ENCODE measurements around the gene NEK7.
"Not testable (repeated sequence)": the region's sequence is repeated elsewhere in the genome, so short reads cannot be mapped to it uniquely, and the experiment has no call there.

Gene NEK7

DNA sequence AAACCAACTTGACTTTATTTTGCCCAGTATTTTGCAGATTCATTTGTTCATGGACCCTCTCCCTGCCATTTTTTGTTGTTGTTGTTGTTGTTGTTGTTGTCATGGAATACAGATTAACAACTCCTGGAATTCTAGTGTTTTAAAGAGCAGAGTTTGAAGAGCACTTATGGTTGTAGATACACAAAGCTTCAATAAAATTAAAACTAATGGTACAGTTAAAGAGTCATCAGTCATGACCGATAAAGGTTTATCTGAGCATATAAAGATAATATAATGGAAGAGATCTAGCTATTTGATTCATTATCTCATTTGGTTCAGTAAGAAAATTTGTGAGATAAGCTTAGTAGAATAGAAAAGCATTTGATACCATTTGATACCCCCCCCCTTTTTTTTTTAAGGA is 21.8 kb downstream of the NEK7 start:
- H3K9ac ChIP-seq: no peak overlapping the region
- TF ChIP-seq Cebpa-rat (IDR thresholded peaks at IDR 0.05): no peak
- H3K4me3 ChIP-seq: no peak overlapping the region
- no peaks in the 10 kb centered on the region for H3K27me3 ChIP-seq
- H3K4me2 ChIP-seq: no peak overlapping the region
- peaks cover 83% of the 10 kb centered on the region for H4K20me1 ChIP-seq
- H3K9me3 ChIP-seq: 0 out of 2 replicates have a peak, but pooled peaks cover 11% of the 10 kb centered on the region
- H3K4me1 ChIP-seq: peaks cover 14% of the 10 kb centered on the region
- H3K36me3 ChIP-seq: no peaks in the 10 kb centered on the region
- H3K27ac ChIP-seq: no peak overlapping the region

DNA sequence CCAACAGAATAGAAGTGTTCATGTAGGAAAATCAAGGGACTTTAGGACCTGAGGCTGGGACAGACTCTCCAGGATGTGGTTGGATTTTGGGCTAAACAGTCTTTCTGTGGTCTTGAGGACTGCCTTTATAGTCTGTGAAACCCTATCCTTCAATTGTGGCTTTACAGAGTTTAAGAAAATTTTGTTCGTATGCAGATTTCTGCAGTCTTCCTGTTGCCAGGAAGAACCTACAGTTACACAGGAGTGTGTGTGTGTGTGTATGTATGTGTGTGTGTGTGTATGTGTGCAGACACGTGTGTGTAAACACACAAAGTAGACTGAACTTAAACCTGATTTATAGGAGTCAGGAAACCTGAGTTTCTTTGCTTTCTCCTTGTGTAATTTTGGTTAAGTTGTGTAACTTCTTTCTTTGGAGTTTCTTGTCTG is 22.8 kb downstream of the NEK7 start:
- Histone ChIP-seq H3K27ac (peak overlapping the region; percentile 31), H4K20me1 (peaks cover 84% of the 10 kb centered on the region), H3K4me1 (peaks cover 14% of the 10 kb centered on the region), H3K36me3 (no peaks in the 10 kb centered on the region), H3K4me2 (peak overlapping the region; percentile 53), H3K9ac (no peak overlapping the region), H3K9me3 (0 out of 2 replicates have a peak, but pooled peaks cover 10% of the 10 kb centered on the region), H3K4me3 (no peak overlapping the region), H3K27me3 (no peaks in the 10 kb centered on the region)
- TF ChIP-seq Cebpa-rat (IDR thresholded peaks at IDR 0.05): no peak

DNA sequence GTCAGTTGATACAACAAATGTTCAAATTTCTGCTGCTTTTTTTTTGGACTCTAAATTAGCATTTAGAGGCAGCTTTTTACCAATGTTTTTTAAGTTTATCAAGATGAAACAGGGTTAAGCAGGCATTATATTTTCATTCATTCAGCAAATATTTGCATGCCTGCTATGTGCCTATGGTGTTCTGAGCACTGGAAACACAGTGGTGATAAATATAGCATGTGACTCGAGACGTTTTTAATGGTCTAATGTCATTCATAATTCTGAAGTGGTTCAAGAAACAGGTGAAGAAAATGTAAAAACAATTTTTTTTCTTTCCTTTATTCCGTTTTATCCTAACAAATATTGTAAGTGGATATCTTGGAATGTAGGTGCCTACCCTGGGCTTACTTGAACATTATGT is 26.8 kb downstream of the NEK7 start:
- 0 out of 2 replicates have a peak, but pooled peaks cover 3% of the 10 kb centered on the region for H3K36me3 ChIP-seq
- H3K4me2 ChIP-seq: no peak overlapping the region
- H3K27ac ChIP-seq: no peak overlapping the region
- no peaks in the 10 kb centered on the region for H3K9me3 ChIP-seq
- TF ChIP-seq Cebpa-rat (IDR thresholded peaks at IDR 0.05): no peak
- no peak overlapping the region for H3K9ac ChIP-seq
- peaks cover 88% of the 10 kb centered on the region for H4K20me1 ChIP-seq
- peaks cover 14% of the 10 kb centered on the region for H3K4me1 ChIP-seq
- H3K27me3 ChIP-seq: no peaks in the 10 kb centered on the region
- no peak overlapping the region for H3K4me3 ChIP-seq

DNA sequence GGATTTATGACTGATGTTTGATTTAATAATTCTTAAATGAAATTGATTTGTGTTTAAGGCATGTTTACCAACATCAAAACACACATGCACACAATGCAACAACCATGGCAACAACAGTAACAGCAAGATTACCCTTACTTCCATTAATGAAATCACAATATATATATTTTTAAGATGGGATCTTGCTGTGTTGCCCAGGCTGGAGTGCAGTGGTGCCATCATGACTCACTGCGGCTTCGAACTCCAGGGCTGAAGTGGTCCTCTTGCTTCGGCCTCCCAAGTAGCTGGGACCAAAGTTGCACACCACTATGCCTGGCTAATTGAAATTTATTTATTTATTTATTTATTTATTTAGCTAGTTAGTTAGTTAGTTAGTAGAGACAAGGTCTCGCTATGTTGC is 27.7 kb downstream of the NEK7 start:
- Histone ChIP-seq H3K27me3 (no peaks in the 10 kb centered on the region), H4K20me1 (peaks cover 88% of the 10 kb centered on the region), H3K4me1 (peaks cover 9% of the 10 kb centered on the region), H3K36me3 (0 out of 2 replicates have a peak, but pooled peaks cover 3% of the 10 kb centered on the region), H3K4me3 (no peak overlapping the region), H3K9me3 (no peaks in the 10 kb centered on the region), H3K4me2 (no peak overlapping the region), H3K27ac (no peak overlapping the region), H3K9ac (no peak overlapping the region)
- no peak for TF ChIP-seq Cebpa-rat (IDR thresholded peaks at IDR 0.05)

DNA sequence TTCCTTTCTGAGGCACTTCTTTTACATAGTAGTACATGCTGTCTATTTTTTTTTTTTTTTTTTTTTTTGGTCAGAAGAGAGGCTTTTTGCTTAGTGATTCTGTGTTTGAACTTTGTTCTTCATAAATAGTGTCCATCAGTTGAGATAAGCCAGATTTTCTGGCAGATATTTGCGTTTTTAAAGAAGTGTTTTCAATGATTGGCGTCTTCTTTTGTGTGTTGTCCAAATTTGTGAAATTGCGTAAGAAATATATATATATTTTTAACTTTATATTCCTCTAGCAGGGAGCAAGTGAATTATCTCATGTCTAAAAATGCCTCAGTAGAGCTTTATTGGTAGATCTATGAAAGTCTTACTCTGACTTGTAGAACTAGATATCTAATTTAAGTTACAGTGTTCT is 28.3 kb downstream of the NEK7 start:
- Histone ChIP-seq H3K9ac (no peak overlapping the region), H3K27ac (no peak overlapping the region), H3K4me1 (peaks cover 2% of the 10 kb centered on the region; the same call in 1 of the 2 replicates), H3K27me3 (no peaks in the 10 kb centered on the region), H3K4me3 (no peak overlapping the region), H3K36me3 (0 out of 2 replicates have a peak, but pooled peaks cover 3% of the 10 kb centered on the region), H4K20me1 (peaks cover 88% of the 10 kb centered on the region), H3K9me3 (no peaks in the 10 kb centered on the region), H3K4me2 (no peak overlapping the region)
- TF ChIP-seq Cebpa-rat (IDR thresholded peaks at IDR 0.05): no peak

DNA sequence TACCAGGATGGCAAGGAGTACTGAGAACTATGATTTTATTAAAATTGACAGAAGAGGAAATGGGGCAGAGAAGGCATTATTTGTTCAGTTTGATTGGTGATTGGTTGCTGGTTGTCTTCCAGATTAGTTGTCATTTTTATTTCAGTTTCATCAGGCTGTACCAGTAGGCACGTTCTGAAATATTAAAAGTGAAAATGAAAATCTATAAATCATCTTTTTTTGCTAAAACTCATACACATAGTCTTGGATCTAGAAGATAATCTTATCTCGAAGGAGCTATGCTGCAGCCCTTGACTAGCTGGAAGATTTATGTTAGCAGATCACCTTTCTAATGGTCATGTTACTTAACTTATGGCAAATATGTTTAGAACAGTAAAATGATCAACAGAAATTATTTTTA is 29.0 kb downstream of the NEK7 start:
- TF ChIP-seq Cebpa-rat (IDR thresholded peaks at IDR 0.05): no peak
- H3K4me2 ChIP-seq: no peak overlapping the region
- H3K27me3 ChIP-seq: no peaks in the 10 kb centered on the region
- no peak overlapping the region for H3K27ac ChIP-seq
- H3K4me1 ChIP-seq: no peaks in the 10 kb centered on the region
- H3K9ac ChIP-seq: no peak overlapping the region
- peaks cover 87% of the 10 kb centered on the region for H4K20me1 ChIP-seq
- no peaks in the 10 kb centered on the region for H3K9me3 ChIP-seq
- no peak overlapping the region for H3K4me3 ChIP-seq
- H3K36me3 ChIP-seq: 0 out of 2 replicates have a peak, but pooled peaks cover 3% of the 10 kb centered on the region

DNA sequence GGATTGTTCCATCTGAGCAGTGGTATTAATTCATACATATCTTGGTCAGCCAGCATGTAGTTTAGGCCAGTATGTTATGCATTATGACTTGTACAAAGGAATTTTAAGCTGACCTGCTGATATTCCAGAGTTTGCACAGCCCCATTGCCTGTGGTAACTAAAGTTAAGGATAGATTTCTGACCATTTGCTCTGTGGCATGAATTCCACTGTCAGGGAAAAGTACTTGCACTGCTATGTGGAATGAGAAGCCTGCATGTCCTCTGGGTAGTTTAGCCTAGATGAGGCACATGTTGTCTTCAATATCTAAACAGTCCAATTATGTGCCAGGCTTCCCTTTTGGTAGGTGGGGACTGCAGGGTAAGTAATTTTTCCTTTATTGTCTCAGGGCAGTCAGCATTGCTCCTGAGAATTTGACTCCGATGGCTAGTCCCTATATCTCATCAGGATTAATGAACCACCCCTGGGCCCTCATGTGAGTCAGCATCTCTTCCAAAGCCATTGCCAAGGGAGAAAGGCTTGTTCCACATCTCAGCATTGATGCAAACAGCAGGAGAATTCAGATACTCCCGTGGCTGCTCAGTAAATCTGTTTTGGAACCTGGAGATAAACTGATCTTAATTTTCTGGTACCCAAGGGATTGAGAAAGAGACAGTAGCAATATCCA is 30.2 kb downstream of the NEK7 start:
- Histone ChIP-seq H3K4me3 (no peak overlapping the region), H4K20me1 (peaks cover 88% of the 10 kb centered on the region), H3K9me3 (no peaks in the 10 kb centered on the region), H3K9ac (no peak overlapping the region), H3K4me1 (no peaks in the 10 kb centered on the region), H3K36me3 (0 out of 2 replicates have a peak, but pooled peaks cover 3% of the 10 kb centered on the region), H3K27ac (no peak overlapping the region), H3K27me3 (no peaks in the 10 kb centered on the region), H3K4me2 (no peak overlapping the region)
- TF ChIP-seq Cebpa-rat (IDR thresholded peaks at IDR 0.05): no peak

DNA sequence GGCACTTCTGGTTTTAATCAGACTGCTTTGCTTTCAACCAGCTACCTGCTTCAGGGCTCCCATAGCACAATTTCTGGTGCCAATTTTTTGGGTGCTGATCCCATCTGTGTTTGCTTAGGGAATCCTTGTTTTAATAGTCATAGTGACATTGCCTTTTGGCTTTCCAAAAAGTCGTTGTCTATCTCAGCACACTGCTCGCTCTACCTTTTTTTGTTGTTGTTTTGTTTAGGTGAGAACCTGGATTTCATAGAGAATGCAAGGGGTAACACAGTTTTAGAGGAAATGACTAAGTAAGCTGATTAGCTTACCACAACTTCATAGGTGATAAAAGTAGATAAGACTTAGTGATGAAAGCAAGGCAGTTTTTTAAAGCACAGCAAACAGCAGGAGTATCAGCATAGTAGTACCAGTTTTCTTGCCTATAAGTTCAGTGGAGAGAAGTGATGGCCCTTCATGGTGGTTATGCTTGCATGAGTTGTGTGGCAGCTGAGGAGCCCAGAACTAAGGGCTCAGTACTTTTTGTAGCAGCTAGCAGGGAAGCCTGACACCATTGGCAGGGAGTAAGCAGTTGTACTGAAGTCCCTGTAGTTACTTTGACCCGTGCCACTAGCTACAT is 31.3 kb downstream of the NEK7 start:
- no peak overlapping the region for H3K27ac ChIP-seq
- H3K9ac ChIP-seq: no peak overlapping the region
- H3K4me1 ChIP-seq: no peaks in the 10 kb centered on the region

DNA sequence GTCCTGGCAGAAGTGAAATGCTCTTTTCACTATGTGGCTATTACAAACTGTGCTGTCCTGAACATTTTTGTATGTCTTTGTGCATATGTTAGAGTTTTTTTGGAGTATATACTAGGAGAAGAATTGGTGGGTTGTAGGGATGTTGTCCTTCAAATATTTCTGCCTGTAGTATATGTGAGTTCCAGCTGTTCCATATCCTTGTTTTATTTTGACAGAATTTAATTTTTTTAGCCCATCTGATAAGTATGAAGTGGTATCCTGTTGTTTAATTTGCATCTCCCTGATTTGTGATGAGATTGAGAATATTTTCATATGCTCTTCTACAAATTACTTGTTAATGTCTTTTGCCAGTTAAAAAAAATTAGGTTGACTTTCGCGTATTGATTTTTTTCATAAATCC is 34.3 kb downstream of the NEK7 start:
- H4K20me1 ChIP-seq: peaks cover 78% of the 10 kb centered on the region
- TF ChIP-seq Cebpa-rat (IDR thresholded peaks at IDR 0.05): no peak
- no peaks in the 10 kb centered on the region for H3K9me3 ChIP-seq
- H3K9ac ChIP-seq: no peak overlapping the region
- no peak overlapping the region for H3K27ac ChIP-seq
- H3K4me1 ChIP-seq: no peaks in the 10 kb centered on the region
- H3K4me3 ChIP-seq: no peak overlapping the region
- H3K36me3 ChIP-seq: 0 out of 2 replicates have a peak, but pooled peaks cover 3% of the 10 kb centered on the region
- H3K27me3 ChIP-seq: no peaks in the 10 kb centered on the region
- H3K4me2 ChIP-seq: no peak overlapping the region

More for the DNA sequence above, 31.3 kb downstream of the NEK7 start:
- no peak for TF ChIP-seq Cebpa-rat (IDR thresholded peaks at IDR 0.05)
- no peak overlapping the region for H3K4me3 ChIP-seq
- no peaks in the 10 kb centered on the region for H3K9me3 ChIP-seq
- 0 out of 2 replicates have a peak, but pooled peaks cover 3% of the 10 kb centered on the region for H3K36me3 ChIP-seq
- no peaks in the 10 kb centered on the region for H3K27me3 ChIP-seq
- H4K20me1 ChIP-seq: peaks cover 78% of the 10 kb centered on the region
- no peak overlapping the region for H3K4me2 ChIP-seq

DNA sequence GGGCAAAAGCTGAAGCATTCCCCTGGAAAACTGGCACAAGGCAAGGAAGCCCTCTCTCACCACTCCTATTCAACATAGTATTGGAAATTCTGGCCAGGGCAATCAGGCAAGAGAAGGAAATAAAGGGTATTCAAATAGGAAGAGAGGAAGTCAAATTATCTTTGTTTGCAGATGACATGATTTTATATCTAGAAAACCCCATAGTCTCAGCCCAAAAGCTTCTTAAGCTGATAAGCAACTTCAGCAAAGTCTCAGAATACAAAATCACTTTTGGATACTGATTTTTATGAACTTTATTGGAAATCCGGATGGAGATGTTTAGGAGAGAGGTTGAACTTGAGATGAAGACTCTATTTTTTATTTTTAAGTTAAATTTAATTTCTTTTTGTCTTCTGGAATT is 37.1 kb downstream of the NEK7 start:
- H3K9me3 ChIP-seq, H3K27me3 ChIP-seq, H3K36me3 ChIP-seq, H3K4me2 ChIP-seq, H3K4me3 ChIP-seq, H3K9ac ChIP-seq, H3K27ac ChIP-seq: not testable (repeated sequence)
- Histone ChIP-seq H3K4me1 (peaks cover 13% of the 10 kb centered on the region), H4K20me1 (peaks cover 78% of the 10 kb centered on the region)
